Activated B cell treated with CpG ODN at 0.5 μM for 24 hours (primary cell): ENCODE measurements around the gene ARMH3. TPM values are rescaled to one million over a fixed set of nuclear protein-coding genes. Genes with fewer than 3 reads are reported as not detected.

Source experiments
- ATAC-seq: fragments of 200-7000 bp; cut with Tn5 transposase; one replicate; pipeline ENCODE4 v1.10.0; 2021; ENCODE audit warnings: low read depth, mild to moderate bottlenecking, moderate library complexity
- CTCF ChIA-PET: fragments of 350-600 bp; sonication (Branson Sonifier 250); formaldehyde crosslinking; loops from one replicate; lab custom pipeline; 2021; ENCODE audit warnings: antibody characterized with exemption; lab: Charles Lee
- POLR2A ChIA-PET: fragments of 350-600 bp; sonication (Branson Sonifier 250); formaldehyde crosslinking; loops from one replicate; lab custom pipeline; 2021; ENCODE audit warnings: antibody characterized with exemption; lab: Charles Lee
- DNase-seq: peaks from one replicate; pipeline ENCODE4 v3.0.0; 2022
- H3K27ac Mint-ChIP-seq: one replicate; pipeline ENCODE4 v1.8.0; 2020; ENCODE audit warnings: mixed read lengths
- H3K27me3 Mint-ChIP-seq: one replicate; pipeline ENCODE4 v1.8.0; 2021; ENCODE audit warnings: mixed read lengths
- H3K36me3 Mint-ChIP-seq: one replicate; pipeline ENCODE4 v1.8.0; 2021; ENCODE audit warnings: low read depth, mixed read lengths
- H3K4me1 Mint-ChIP-seq: one replicate; pipeline ENCODE4 v1.8.0; 2021; ENCODE audit warnings: mixed read lengths
- H3K4me3 Mint-ChIP-seq: one replicate; pipeline ENCODE4 v1.8.0; 2020; ENCODE audit warnings: mild to moderate bottlenecking, mixed read lengths
- H3K9me3 Mint-ChIP-seq: one replicate; pipeline ENCODE4 v1.8.0; 2020; ENCODE audit warnings: mixed read lengths
- CTCF ChIP-seq: fragments of 200-600 bp; IDR thresholded peaks from one replicate; pipeline ENCODE4 v1.8.0; 2022; ENCODE audit warnings: antibody characterized with exemption, mild to moderate bottlenecking
- intact Hi-C: fragments of 100-400 bp; cut with micrococcal nuclease; formaldehyde crosslinking; loops from one replicate; pipeline ENCODE4 v1.15.1; 2024
- total RNA-seq: library from RNA; stranded (reverse); gene quantifications from 2 replicates; pipeline ENCODE4 v1.2.3, GENCODE V29; 2022

Gene ARMH3
- total RNA-seq, 1 donor from 2014 or later = 35.4 TPM

- H3K4me1 Mint-ChIP-seq = peaks cover 50% of the 10 kb centered on the region
- no peak for TF ChIP-seq CTCF
Observed at GRCh38 chr10:101812606-101813005, 243.4 kb downstream of the ARMH3 start.

GRCh38 chr10:101807158-101807557 is 248.8 kb downstream of the ARMH3 start:
- CTCF ChIA-PET = no interaction called here
- ATAC-seq (no peak), DNase-seq (no peak)
- no peaks in the 10 kb centered on the region for H3K9me3 Mint-ChIP-seq
- H3K27ac Mint-ChIP-seq = no peak overlapping the region
- H3K27me3 Mint-ChIP-seq = no peaks in the 10 kb centered on the region
- intact Hi-C loops = no loop called here
- TF ChIP-seq CTCF = no peak
- peaks cover 77% of the 10 kb centered on the region for H3K36me3 Mint-ChIP-seq
- H3K4me3 Mint-ChIP-seq = no peak overlapping the region
- POLR2A ChIA-PET = interaction anchor here (1.0 to 2.3 kb wide), 2 partner anchors 8 to 20 kb away, joined by 3 to 5 read pairs; no protein-coding TSS in a partner anchor
- peaks cover 11% of the 10 kb centered on the region for H3K4me1 Mint-ChIP-seq

More at GRCh38 chr10:101812606-101813005, 243.4 kb downstream of the ARMH3 start:
- intact Hi-C loops = no loop called here
- H3K4me3 Mint-ChIP-seq = no peak overlapping the region
- H3K27ac Mint-ChIP-seq = no peak overlapping the region
- no peaks in the 10 kb centered on the region for H3K9me3 Mint-ChIP-seq
- DNase-seq = no peak
- CTCF ChIA-PET = interaction anchor here (1.1 to 1.5 kb wide), 3 partner anchors 29 to 197 kb away, joined by 3 to 8 read pairs (median 4); no protein-coding TSS in a partner anchor
- peaks cover 75% of the 10 kb centered on the region for H3K36me3 Mint-ChIP-seq
- no peaks in the 10 kb centered on the region for H3K27me3 Mint-ChIP-seq
- no peak for ATAC-seq
- POLR2A ChIA-PET = interaction anchor here (0.9 kb wide), 1 partner anchor 16 kb away, joined by 3 read pairs; no protein-coding TSS in a partner anchor

GRCh38 chr10:101803511-101803910 is 252.5 kb downstream of the ARMH3 start:
- Mint-ChIP-seq H3K27me3 (no peaks in the 10 kb centered on the region), H3K4me3 (no peak overlapping the region), H3K36me3 (peaks cover 80% of the 10 kb centered on the region), H3K4me1 (peaks cover 5% of the 10 kb centered on the region), H3K9me3 (no peaks in the 10 kb centered on the region), H3K27ac (no peak overlapping the region)
- no peak for TF ChIP-seq CTCF
- ATAC-seq (no peak), DNase-seq (no peak)
- ChIA-PET CTCF (no interaction called here), POLR2A (interaction anchor here (0.6 to 0.9 kb wide), 2 partner anchors 15 to 311 kb away, joined by 3 to 7 read pairs; partner anchors contain the start of gene OGA)
- intact Hi-C loops = no loop called here

GRCh38 chr10:101797403-101798059 is 258.4 kb downstream of the ARMH3 start:
- no peak for ATAC-seq
- Mint-ChIP-seq H3K9me3 (no peaks in the 10 kb centered on the region), H3K27me3 (no peaks in the 10 kb centered on the region), H3K36me3 (peaks cover 89% of the 10 kb centered on the region), H3K27ac (no peak overlapping the region), H3K4me3 (no peak overlapping the region), H3K4me1 (peaks cover 5% of the 10 kb centered on the region)
- ChIA-PET POLR2A (interaction anchor here (0.6 to 1.0 kb wide), 4 partner anchors 20 to 224 kb away, joined by 3 to 10 read pairs (median 7); no protein-coding TSS in a partner anchor), CTCF (interaction anchor here (0.9 to 1.4 kb wide), 2 partner anchors 16 to 43 kb away, joined by 4 read pairs; no protein-coding TSS in a partner anchor)
- DNase-seq = no peak
- intact Hi-C loops = loop anchor here (2.0 kb wide), 1 partner anchor 17 kb away; no protein-coding TSS in a partner anchor
- no peak for TF ChIP-seq CTCF

Other genes starting within 250 kb of the ARMH3 start
- gene OGA, start 237.7 kb downstream of the ARMH3 start, total RNA-seq = 209 and 271 TPM in 2 replicates
- gene KCNIP2, start 212.4 kb downstream of the ARMH3 start, total RNA-seq = 7.0 and 7.1 TPM in 2 replicates
- gene HPS6, start 9.2 kb upstream of the ARMH3 start, total RNA-seq = 22.8 and 23.0 TPM in 2 replicates
- 54.0 and 61.9 TPM in 2 replicates for gene LDB1, start 64.2 kb upstream of the ARMH3 start, total RNA-seq
- 65.1 and 77.2 TPM in 2 replicates for gene PPRC1, start 76.9 kb upstream of the ARMH3 start, total RNA-seq
- gene NOLC1, start 96.2 kb upstream of the ARMH3 start, total RNA-seq = 95.1 and 106 TPM in 2 replicates
- not detected in 2 replicates for gene ELOVL3, start 170.1 kb upstream of the ARMH3 start, total RNA-seq
- not detected in 2 replicates for gene PITX3, start 185.3 kb upstream of the ARMH3 start, total RNA-seq
- gene GBF1, start 189.4 kb upstream of the ARMH3 start, total RNA-seq = 40.8 and 44.3 TPM in 2 replicates